ENCODE measurements around the gene FAM20C.

- TF ChIP-seq CTCF (IDR thresholded peaks at IDR 0.05) (no peak), POLR2A (IDR thresholded peaks at IDR 0.05) (no peak), POLR2AphosphoS5 (IDR thresholded peaks at IDR 0.05; ENCODE audit: insufficient read depth in 1 of 2, low read depth in 1 of 2) (no peak)
Measured at GRCh38 chr7:292226-292625, 99.9 kb downstream of the FAM20C start.
